ENCODE results near the gene ARMC9.

- no peak for TF ChIP-seq CTCF (IDR thresholded peaks at IDR 0.05; ENCODE audit: extremely low read depth in 1 of 2, insufficient read depth in 1 of 2, low read depth in 1 of 2, low read length in 2 of 2)
- TF ChIP-seq POLR2AphosphoS5 (IDR thresholded peaks at IDR 0.05; ENCODE audit: insufficient read depth, low read depth, low read length): no peak
- TF ChIP-seq POLR2A (IDR thresholded peaks at IDR 0.05; ENCODE audit: low read depth, low read length): no peak
- no peak for TF ChIP-seq MAX (IDR thresholded peaks at IDR 0.05; ENCODE audit: insufficient read depth, insufficient read length)
- no peak for TF ChIP-seq EZH2 (IDR thresholded peaks at IDR 0.05; ENCODE audit: borderline replicate concordance, low read depth, low read length, severe bottlenecking)
These were observed 185.6 kb downstream of the ARMC9 start for GRCh38 chr2:231384109-231384435.

Measured in endothelial cell of umbilical vein (primary cell).